NCI-H1105 (cell line): ENCODE results near the gene SLU7.

Experiments
- DNase-seq: peaks from one replicate; lab custom pipeline; 2025; lab: John Stamatoyannopoulos, UW

SLU7 gene

GRCh38 chr5:160419458-160420330 is 813 bp upstream of the SLU7 start:
- no peak for DNase-seq

- DNase-seq, result peak; percentile 78
Observed at GRCh38 chr5:160399402-160400353, 19.2 kb downstream of the SLU7 start, which contains the start of gene FAM200C. Gene FAM200C (minus strand): TSS chr5:160400054. CDS start chr5:160395490, 4,564 bp downstream.

DNA sequence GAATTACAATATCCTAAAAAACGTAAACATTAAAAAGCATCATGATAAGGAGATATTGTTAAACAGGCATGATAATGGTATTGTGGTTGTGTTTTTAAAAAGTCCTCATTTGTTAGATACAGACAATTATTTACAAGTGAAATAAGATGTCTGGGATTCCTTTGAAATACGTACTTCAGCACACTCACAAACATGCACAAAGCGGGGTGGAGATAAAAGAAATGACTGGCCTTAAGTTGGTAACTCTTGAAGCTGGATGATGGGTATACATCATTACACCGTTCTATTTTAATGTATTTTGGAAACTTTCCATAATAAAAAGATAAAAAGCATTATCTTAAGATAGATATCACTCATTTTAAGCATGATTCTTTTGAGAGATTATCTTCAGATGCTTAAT is 20.1 kb downstream of the SLU7 start:
- DNase-seq, result no peak

DNA sequence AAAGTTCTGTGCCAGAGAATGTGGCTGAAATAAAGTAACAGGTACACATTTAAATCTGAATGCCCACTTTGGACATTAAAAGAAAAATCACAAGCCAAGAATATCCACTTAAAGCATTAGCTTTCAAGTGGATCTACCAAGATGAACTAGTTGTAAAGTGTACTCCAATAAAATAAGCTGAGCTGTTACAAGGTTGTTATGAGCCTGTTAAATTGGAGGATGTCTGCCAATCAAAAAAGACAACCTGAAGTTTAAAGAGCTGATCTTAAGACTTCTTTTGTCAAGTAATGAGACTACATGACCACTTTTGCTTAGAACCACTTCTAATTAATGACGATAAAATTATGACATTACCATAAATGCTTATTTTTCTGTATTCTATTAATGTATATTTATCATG is 21.4 kb downstream of the SLU7 start:
- DNase-seq, result no peak

DNA sequence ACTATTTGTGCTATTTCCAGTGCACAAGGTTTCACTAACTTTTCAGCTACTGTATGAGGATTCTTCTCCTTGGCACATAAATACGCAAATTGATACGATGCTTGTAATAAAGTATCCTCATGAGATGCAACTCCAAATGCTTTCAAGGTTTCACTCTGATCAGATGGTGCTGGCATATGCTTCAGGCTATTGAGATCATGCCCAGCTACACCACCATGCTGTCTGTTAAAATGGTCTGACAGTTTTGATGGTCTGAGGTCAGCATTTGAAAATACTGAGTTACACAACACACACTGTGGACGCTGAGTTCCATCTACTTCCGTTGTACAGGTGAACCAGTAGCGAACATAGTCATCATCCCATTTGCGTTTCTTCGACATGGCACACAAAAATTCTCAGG is 23.8 kb downstream of the SLU7 start:
- no peak for DNase-seq

DNA sequence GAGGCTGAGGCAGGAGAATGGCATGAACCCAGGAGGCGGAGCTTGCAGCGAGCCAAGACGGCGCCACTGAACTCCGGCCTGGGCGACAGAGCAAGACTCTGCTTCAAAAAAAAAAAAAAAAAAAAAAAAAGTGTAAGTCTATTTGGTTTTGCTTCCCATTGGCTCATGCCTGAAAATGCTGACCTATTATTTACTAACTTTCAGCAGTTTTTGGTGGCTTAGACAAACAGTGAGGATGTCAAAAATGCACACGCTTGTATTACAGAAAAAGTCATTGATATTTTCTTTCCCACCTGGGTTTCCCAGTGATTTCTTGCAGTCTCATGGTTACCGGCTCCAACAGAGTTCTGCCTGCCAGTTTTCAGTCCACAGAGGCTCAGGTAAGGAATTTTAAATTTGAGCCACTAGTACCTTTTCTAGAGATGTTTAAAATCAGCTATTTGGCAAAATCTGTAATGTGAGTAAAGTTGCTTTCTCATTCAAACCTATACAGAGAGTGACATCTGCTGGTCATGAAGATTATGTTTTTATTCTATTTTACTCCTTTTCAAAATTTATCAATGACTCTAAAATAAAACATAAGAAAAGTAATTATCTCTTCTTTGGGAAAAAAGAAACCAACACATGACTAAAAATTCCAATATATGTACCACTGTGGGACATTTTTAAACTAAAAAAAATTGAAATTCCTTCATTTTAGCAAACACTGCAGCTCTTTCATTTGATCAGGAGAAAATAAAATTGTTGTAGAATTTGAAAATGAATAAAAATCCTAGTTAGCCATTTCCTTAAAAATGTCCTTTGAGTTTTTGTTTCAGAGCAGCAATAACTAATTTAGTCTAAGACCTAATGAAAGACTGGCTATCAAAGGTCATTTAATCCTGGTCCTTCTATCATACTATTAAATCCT is 27.8 kb downstream of the SLU7 start:
- no peak for DNase-seq

DNA sequence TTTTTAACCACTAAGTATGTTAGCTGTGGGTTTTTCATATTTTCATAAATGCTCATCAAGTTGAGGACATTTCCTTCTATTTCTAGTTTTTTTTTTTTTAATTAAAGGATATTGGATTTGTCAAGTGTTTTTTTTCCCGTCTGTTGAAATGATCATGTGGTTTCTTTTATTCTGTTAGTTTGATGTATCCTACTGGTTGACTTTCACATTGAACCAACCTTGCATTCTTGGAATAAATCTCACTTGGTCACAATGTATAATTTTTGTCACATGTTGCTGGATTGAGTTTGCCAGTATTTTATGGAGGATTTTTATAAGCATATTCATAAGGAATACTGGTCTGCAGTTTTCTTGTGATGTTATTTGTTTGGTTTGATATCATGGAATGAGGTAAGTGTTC is 31.4 kb downstream of the SLU7 start:
- DNase-seq, result no peak

DNA sequence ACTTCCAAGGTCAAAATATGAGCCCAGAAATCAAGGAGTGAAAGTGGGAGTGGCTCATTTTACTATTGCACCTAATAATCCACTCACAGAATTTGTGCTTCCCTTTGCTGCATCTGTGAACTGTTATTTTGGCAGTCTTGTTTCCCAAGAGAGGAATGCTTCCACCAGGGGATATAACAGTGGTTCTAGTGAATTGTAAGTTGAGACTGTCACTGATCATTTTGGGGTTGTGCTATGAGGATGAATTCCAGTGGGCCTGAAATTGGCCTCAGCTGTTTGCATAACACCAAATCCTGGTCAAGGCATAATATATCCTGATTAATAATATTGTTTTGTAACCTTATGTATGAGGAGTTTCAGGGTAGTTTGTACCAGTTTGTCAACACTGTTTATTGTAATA is 33.4 kb downstream of the SLU7 start:
- DNase-seq, result no peak

- DNase-seq, result no peak
Observed at GRCh38 chr5:160384681-160385080, 34.2 kb downstream of the SLU7 start.

GRCh38 chr5:160382346-160382745 is 36.5 kb downstream of the SLU7 start:
- DNase-seq, result no peak

DNA sequence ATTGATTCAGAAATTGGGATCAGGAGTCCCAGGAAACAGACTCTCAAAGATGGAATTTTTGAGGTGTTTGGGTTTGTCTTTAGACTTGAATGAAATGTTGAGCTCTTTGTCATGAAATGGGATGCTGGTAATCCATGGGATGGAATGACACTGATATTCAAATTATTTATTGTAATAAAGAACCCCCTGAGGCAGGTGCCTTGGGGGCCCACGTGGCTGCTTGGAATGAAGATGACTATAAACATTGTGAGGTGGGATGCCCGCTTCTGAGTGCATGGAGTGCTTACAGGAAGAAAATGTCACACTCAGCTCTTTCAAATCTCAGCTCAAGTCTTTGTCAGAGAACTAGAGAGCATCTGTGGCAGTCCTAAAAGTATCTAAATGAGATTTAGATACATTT is 38.8 kb downstream of the SLU7 start:
- no peak for DNase-seq

- DNase-seq, result no peak
Observed at GRCh38 chr5:160379511-160379910, 39.4 kb downstream of the SLU7 start.

GRCh38 chr5:160378330-160378729 is 40.6 kb downstream of the SLU7 start:
- DNase-seq, result no peak

- DNase-seq, result no peak
Observed at GRCh38 chr5:160377651-160378050, 41.2 kb downstream of the SLU7 start.

- no peak for DNase-seq
Observed at GRCh38 chr5:160376416-160376815, 42.5 kb downstream of the SLU7 start.

DNA sequence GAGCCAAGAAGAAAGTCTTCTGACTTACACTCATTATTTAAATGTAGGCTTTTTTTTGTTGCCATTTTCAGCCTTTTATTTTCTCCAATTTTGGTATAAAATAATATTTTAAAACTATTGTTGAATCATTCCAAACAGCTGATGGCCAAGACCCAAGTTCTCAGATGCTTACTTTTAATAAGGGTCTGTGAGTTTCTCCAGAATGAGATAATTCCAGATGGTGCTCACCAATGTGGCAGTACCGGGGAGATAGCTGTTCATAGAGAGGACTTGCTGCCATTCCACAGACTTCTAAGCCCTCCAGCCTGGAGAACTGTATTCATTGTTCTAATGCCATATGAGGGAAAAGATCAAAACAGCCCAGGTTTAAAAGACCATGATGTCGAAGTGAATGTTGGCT is 43.2 kb downstream of the SLU7 start:
- DNase-seq, result no peak

DNA sequence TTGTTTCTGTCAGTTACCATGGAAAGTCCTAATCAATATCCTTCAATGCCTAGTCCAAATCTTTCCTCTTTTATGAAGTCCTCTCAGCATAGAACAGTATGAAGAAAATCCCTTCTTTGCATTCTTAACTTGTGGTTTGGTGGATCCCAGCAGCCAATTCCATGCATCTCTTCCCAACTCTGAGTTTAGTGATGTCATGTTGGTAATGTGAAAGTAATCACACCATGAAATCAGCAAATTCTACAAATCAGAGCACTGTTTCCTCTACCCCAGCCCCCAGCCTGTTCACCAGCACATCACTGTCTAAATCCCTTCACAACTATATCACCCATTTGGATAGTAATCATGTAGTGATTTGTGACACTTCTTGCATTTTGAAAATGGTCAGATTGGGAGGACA is 43.7 kb downstream of the SLU7 start:
- no peak for DNase-seq

GRCh38 chr5:160371294-160371693 is 47.6 kb downstream of the SLU7 start:
- no peak for DNase-seq

GRCh38 chr5:160370713-160371034 is 48.2 kb downstream of the SLU7 start:
- DNase-seq, result no peak

DNA sequence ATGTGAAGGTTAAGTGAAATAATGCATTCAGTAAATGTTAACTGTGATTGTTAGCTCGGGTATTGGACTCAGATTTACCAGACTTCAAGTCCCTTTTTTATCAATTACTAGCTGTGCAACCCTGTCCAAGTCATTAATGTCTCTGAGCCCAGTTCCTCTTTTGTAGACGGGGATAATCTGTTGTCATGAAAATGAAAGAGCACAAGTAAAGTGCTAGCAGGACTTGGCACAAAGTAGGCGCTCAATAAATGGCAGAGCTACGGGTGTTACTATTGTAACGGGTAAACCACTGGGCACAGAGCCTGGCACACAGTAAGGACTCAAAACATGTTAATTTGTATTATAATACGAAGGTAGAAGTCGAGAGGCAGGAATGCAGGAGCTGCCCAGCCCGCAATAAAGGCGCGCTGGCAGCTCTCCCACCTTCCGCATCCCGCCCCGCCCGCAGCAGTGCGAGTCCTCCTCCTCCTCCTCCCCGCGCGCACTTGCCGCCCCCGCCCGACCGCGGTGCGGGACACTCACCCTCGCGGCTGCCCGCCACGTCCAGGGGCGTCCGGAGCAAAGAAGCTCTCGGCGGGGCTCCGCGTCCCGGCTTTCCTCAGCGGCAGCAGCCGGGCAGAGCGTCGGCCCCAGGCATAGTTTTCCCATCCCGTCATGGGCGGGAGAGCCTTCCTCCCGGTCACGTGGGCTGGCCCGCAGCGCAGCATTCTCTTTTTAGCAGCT is 48.7 kb downstream of the SLU7 start, which contains the start of gene C1QTNF2:
C1QTNF2 (minus strand) TSS at position 637 of the 723 bp plus-strand sequence. CDS start 15,615 bp downstream, outside the sequence.
- no peak for DNase-seq

DNA sequence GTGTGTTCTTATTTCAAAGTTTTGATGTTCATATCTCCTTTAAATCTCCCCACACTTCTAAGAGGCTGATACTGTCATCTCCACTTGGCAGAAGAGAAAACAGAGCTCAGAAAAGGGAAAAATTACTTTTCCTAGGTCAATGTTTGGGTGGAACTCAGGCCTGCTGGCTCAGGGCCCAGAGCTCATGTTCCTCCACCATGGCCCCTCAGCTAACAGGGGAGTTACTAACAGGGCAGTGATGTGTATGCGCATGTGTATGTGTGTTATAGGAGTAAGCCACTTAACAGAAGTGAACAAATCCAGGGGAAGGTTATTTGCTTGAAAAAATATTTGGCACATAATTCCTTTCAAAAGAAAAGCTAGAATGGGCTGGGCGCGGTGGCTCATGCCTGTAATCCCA is 51.0 kb downstream of the SLU7 start:
- no peak for DNase-seq
